GM18498 (cell line): ENCODE results near the gene RPS6KA3.

Experiments
- ATAC-seq: cut with Tn5 transposase; IDR thresholded peaks from one replicate; pipeline ENCODE4 v1.9.1; 2021; ENCODE audit warnings: mild to moderate bottlenecking, moderate library complexity; ENCODE audit not compliant: unreplicated experiment

RPS6KA3 gene

GRCh38 chrX:20111271-20111670 is 155.4 kb downstream of the RPS6KA3 start:
- no peak for ATAC-seq

GRCh38 chrX:20101934-20102581 is 164.7 kb downstream of the RPS6KA3 start:
- ATAC-seq = no peak
